Neural cell (in vitro differentiated cells): Measurements from ENCODE around the gene DCK.

Source experiments
- TAF1 ChIP-seq: IDR thresholded peaks from 2 replicates; pipeline ENCODE4 v1.6.1; 2012; ENCODE audit warnings: low read depth
- TF ChIP-seq, protein P1 (sequence below): fragments of 450-650 bp; IDR thresholded peaks from 2 replicates; pipeline ENCODE4 v1.5.1; 2014; ENCODE audit warnings: antibody characterized with exemption, mild to moderate bottlenecking, moderate library complexity; ENCODE audit not compliant: poor library complexity, severe bottlenecking

DNA sequence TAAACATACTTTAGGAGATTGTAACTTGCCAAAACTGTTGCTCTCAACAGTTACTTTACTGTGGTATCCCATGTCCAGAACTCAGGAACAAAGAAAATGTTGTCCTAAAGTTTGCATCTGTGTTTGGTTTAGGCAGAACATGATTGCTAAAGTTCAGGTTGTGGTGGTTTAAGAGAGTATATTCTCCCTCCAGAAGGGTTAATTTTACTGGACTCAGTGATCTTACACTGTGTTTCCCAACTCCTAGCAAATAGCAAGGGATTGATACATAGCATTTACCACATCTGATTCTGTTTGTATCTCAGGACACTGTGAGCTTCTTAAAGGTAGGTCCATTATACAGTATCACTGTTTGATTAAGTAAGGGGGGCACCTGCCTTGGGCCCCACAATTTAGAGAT lies 13.3 kb upstream of the DCK start:
- TF ChIP-seq, protein P1, sequence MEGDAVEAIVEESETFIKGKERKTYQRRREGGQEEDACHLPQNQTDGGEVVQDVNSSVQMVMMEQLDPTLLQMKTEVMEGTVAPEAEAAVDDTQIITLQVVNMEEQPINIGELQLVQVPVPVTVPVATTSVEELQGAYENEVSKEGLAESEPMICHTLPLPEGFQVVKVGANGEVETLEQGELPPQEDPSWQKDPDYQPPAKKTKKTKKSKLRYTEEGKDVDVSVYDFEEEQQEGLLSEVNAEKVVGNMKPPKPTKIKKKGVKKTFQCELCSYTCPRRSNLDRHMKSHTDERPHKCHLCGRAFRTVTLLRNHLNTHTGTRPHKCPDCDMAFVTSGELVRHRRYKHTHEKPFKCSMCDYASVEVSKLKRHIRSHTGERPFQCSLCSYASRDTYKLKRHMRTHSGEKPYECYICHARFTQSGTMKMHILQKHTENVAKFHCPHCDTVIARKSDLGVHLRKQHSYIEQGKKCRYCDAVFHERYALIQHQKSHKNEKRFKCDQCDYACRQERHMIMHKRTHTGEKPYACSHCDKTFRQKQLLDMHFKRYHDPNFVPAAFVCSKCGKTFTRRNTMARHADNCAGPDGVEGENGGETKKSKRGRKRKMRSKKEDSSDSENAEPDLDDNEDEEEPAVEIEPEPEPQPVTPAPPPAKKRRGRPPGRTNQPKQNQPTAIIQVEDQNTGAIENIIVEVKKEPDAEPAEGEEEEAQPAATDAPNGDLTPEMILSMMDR: no peak
- no peak for TF ChIP-seq TAF1
